ENCODE measurements around the gene TRPM3.

The TRPM3 gene

GRCh38 chr9:71071633-71072032, 49.8 kb downstream of the TRPM3 start:
- H3K4me2 ChIP-seq (ENCODE audit: low read depth, low read length): no peak overlapping the region
- H3K36me3 ChIP-seq (replicated peaks; ENCODE audit: insufficient read depth, low read length): no peaks in the 10 kb centered on the region
- no peaks in the 10 kb centered on the region for H3K9me2 ChIP-seq (replicated peaks; ENCODE audit: insufficient read depth, low read length)
- no peak overlapping the region for H3K4me3 ChIP-seq (ENCODE audit: low read length)
- no peaks in the 10 kb centered on the region for H3F3A ChIP-seq (ENCODE audit: insufficient read depth, low read length)
- H3K9ac ChIP-seq (ENCODE audit: low read length): no peak overlapping the region
- H3K4me1 ChIP-seq (ENCODE audit: low read length): no peaks in the 10 kb centered on the region
- no peak for DNase-seq
- H3K9me3 ChIP-seq (replicated peaks; ENCODE audit: insufficient read depth, low read length): no peaks in the 10 kb centered on the region
- no peaks in the 10 kb centered on the region for H3K79me2 ChIP-seq (ENCODE audit: low read length)
- H2AFZ ChIP-seq (ENCODE audit: low read length): no peak overlapping the region
- H3K27me3 ChIP-seq (replicated peaks; ENCODE audit: insufficient read depth, low read length): no peaks in the 10 kb centered on the region
- H4K20me1 ChIP-seq (ENCODE audit: insufficient read depth, low read length): no peaks in the 10 kb centered on the region
- H3K27ac ChIP-seq (ENCODE audit: low read length): no peak overlapping the region
- TF ChIP-seq EZH2phosphoT487 (IDR thresholded peaks at IDR 0.05; ENCODE audit: low read length): no peak

DNA sequence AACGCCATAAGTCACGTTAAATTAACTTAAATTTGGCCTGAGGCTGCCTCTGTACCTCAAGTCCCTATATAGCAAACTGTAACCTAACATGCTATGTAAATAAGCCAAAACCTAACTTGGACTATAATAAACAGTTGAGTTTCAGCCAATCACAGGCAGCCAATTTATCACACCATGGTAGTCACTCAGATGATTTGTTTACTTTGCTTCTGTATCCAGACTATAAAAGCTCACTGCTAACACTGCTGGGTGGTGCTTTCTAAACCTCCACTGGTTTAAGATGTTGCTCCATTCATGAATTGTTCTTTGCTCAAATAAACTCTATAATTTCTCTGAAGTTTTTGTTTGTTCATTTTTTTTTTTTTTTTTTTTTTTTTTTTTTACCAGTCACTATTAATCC, 62.8 kb downstream of the TRPM3 start:
- Histone ChIP-seq H3K9ac (ENCODE audit: low read length) (no peak overlapping the region), H3K27me3 (replicated peaks; ENCODE audit: insufficient read depth, low read length) (no peaks in the 10 kb centered on the region), H3K4me3 (ENCODE audit: low read length) (no peak overlapping the region), H3K36me3 (replicated peaks; ENCODE audit: insufficient read depth, low read length) (no peaks in the 10 kb centered on the region), H3K4me2 (ENCODE audit: low read depth, low read length) (no peak overlapping the region), H3K27ac (ENCODE audit: low read length) (no peak overlapping the region), H4K20me1 (ENCODE audit: insufficient read depth, low read length) (no peaks in the 10 kb centered on the region), H3K9me2 (replicated peaks; ENCODE audit: insufficient read depth, low read length) (no peaks in the 10 kb centered on the region), H3K4me1 (ENCODE audit: low read length) (no peaks in the 10 kb centered on the region), H3F3A (ENCODE audit: insufficient read depth, low read length) (no peaks in the 10 kb centered on the region), H2AFZ (ENCODE audit: low read length) (no peak overlapping the region), H3K9me3 (replicated peaks; ENCODE audit: insufficient read depth, low read length) (no peaks in the 10 kb centered on the region), H3K79me2 (ENCODE audit: low read length) (no peaks in the 10 kb centered on the region)
- DNase-seq: no peak
- TF ChIP-seq EZH2 (optimal IDR thresholded peaks at IDR 0.05; ENCODE audit: low read depth, low read length) (no peak), EZH2phosphoT487 (IDR thresholded peaks at IDR 0.05; ENCODE audit: low read length) (no peak)
- TF ChIP-seq, protein P1, sequence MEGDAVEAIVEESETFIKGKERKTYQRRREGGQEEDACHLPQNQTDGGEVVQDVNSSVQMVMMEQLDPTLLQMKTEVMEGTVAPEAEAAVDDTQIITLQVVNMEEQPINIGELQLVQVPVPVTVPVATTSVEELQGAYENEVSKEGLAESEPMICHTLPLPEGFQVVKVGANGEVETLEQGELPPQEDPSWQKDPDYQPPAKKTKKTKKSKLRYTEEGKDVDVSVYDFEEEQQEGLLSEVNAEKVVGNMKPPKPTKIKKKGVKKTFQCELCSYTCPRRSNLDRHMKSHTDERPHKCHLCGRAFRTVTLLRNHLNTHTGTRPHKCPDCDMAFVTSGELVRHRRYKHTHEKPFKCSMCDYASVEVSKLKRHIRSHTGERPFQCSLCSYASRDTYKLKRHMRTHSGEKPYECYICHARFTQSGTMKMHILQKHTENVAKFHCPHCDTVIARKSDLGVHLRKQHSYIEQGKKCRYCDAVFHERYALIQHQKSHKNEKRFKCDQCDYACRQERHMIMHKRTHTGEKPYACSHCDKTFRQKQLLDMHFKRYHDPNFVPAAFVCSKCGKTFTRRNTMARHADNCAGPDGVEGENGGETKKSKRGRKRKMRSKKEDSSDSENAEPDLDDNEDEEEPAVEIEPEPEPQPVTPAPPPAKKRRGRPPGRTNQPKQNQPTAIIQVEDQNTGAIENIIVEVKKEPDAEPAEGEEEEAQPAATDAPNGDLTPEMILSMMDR (IDR thresholded peaks at IDR 0.05; ENCODE audit: low read length): no peak

GRCh38 chr9:71052287-71052686, 69.1 kb downstream of the TRPM3 start:
- no peaks in the 10 kb centered on the region for H3K9me2 ChIP-seq (replicated peaks; ENCODE audit: insufficient read depth, low read length)
- no peak for TF ChIP-seq EZH2phosphoT487 (IDR thresholded peaks at IDR 0.05; ENCODE audit: low read length)
- TF ChIP-seq, protein P1 (IDR thresholded peaks at IDR 0.05; ENCODE audit: low read length): no peak
- no peak overlapping the region for H3K4me3 ChIP-seq (ENCODE audit: low read length)
- H2AFZ ChIP-seq (ENCODE audit: low read length): no peak overlapping the region
- no peaks in the 10 kb centered on the region for H4K20me1 ChIP-seq (ENCODE audit: insufficient read depth, low read length)
- H3K36me3 ChIP-seq (replicated peaks; ENCODE audit: insufficient read depth, low read length): no peaks in the 10 kb centered on the region
- H3K9me3 ChIP-seq (replicated peaks; ENCODE audit: insufficient read depth, low read length): no peaks in the 10 kb centered on the region
- no peaks in the 10 kb centered on the region for H3K79me2 ChIP-seq (ENCODE audit: low read length)
- H3K27me3 ChIP-seq (replicated peaks; ENCODE audit: insufficient read depth, low read length): no peaks in the 10 kb centered on the region
- no peak for DNase-seq
- no peak overlapping the region for H3K9ac ChIP-seq (ENCODE audit: low read length)
- no peaks in the 10 kb centered on the region for H3K4me1 ChIP-seq (ENCODE audit: low read length)
- H3F3A ChIP-seq (ENCODE audit: insufficient read depth, low read length): no peaks in the 10 kb centered on the region
- no peak overlapping the region for H3K27ac ChIP-seq (ENCODE audit: low read length)
- H3K4me2 ChIP-seq (ENCODE audit: low read depth, low read length): no peak overlapping the region

- DNase-seq: no peak
- Histone ChIP-seq H2AFZ (ENCODE audit: low read length) (no peak overlapping the region), H3K9ac (ENCODE audit: low read length) (no peak overlapping the region), H3K4me1 (ENCODE audit: low read length) (no peaks in the 10 kb centered on the region), H3F3A (ENCODE audit: insufficient read depth, low read length) (no peaks in the 10 kb centered on the region), H3K9me2 (replicated peaks; ENCODE audit: insufficient read depth, low read length) (no peaks in the 10 kb centered on the region), H3K4me2 (ENCODE audit: low read depth, low read length) (no peak overlapping the region), H3K79me2 (ENCODE audit: low read length) (no peaks in the 10 kb centered on the region), H3K27ac (ENCODE audit: low read length) (no peak overlapping the region), H3K27me3 (replicated peaks; ENCODE audit: insufficient read depth, low read length) (no peaks in the 10 kb centered on the region), H4K20me1 (ENCODE audit: insufficient read depth, low read length) (no peaks in the 10 kb centered on the region), H3K9me3 (replicated peaks; ENCODE audit: insufficient read depth, low read length) (no peaks in the 10 kb centered on the region), H3K36me3 (replicated peaks; ENCODE audit: insufficient read depth, low read length) (no peaks in the 10 kb centered on the region), H3K4me3 (ENCODE audit: low read length) (no peak overlapping the region)
- TF ChIP-seq EZH2 (optimal IDR thresholded peaks at IDR 0.05; ENCODE audit: low read depth, low read length) (no peak), EZH2phosphoT487 (IDR thresholded peaks at IDR 0.05; ENCODE audit: low read length) (no peak)
- TF ChIP-seq, protein P1 (IDR thresholded peaks at IDR 0.05; ENCODE audit: low read length): no peak
Measured at GRCh38 chr9:71048280-71048679, 73.1 kb downstream of the TRPM3 start.
